Activated naive CD8-positive, alpha-beta T cell treated with anti-CD3 and anti-CD28 coated beads for 36 hours (primary cell): ENCODE data around the gene NCS1. TPM values are rescaled to one million over a fixed set of nuclear protein-coding genes. Genes with fewer than 3 reads are reported as not detected.

ENCODE experiments used
- DNase-seq: peaks from one replicate; pipeline ENCODE4 v3.0.0; 2021
- H3K27ac Mint-ChIP-seq: one replicate; pipeline ENCODE4 v1.8.0; 2022; ENCODE audit warnings: mild to moderate bottlenecking, moderate library complexity, mixed read lengths
- H3K27me3 Mint-ChIP-seq: one replicate; pipeline ENCODE4 v1.8.0; 2022; ENCODE audit warnings: mild to moderate bottlenecking, mixed read lengths
- H3K36me3 Mint-ChIP-seq: one replicate; pipeline ENCODE4 v1.8.0; 2021; ENCODE audit warnings: mild to moderate bottlenecking, mixed read lengths
- H3K4me1 Mint-ChIP-seq: one replicate; pipeline ENCODE4 v1.8.0; 2021; ENCODE audit warnings: mixed read lengths
- H3K4me3 Mint-ChIP-seq: one replicate; pipeline ENCODE4 v1.8.0; 2022; ENCODE audit warnings: mild to moderate bottlenecking, moderate library complexity, mixed read lengths
- H3K9me3 Mint-ChIP-seq: one replicate; pipeline ENCODE4 v1.8.0; 2022; ENCODE audit warnings: mixed read lengths
- total RNA-seq, 2 experiments: library from RNA; stranded (reverse); gene quantifications; one replicate each; pipeline ENCODE4 v1.2.3, GENCODE V29; 2021

The NCS1 gene
- total RNA-seq, 2 experiments from 2014 or later, result 10.5 to 11.9 TPM

- Mint-ChIP-seq H3K27me3 (peaks cover 30% of the 10 kb centered on the region), H3K4me1 (peaks cover 56% of the 10 kb centered on the region)
- DNase-seq, result no peak
Measured at GRCh38 chr9:130142056-130142455, 30.1 kb upstream of the NCS1 start.

GRCh38 chr9:130142641-130143040 lies 29.6 kb upstream of the NCS1 start:
- peaks cover 34% of the 10 kb centered on the region for H3K27me3 Mint-ChIP-seq
- peaks cover 59% of the 10 kb centered on the region for H3K4me1 Mint-ChIP-seq
- peaks cover 10% of the 10 kb centered on the region for H3K36me3 Mint-ChIP-seq
- H3K4me3 Mint-ChIP-seq, result no peak overlapping the region
- H3K27ac Mint-ChIP-seq, result no peak overlapping the region
- no peaks in the 10 kb centered on the region for H3K9me3 Mint-ChIP-seq
- DNase-seq, result no peak

More at GRCh38 chr9:130142056-130142455, 30.1 kb upstream of the NCS1 start:
- Mint-ChIP-seq H3K9me3 (no peaks in the 10 kb centered on the region), H3K27ac (no peak overlapping the region), H3K36me3 (peaks cover 16% of the 10 kb centered on the region), H3K4me3 (no peak overlapping the region)

DNA sequence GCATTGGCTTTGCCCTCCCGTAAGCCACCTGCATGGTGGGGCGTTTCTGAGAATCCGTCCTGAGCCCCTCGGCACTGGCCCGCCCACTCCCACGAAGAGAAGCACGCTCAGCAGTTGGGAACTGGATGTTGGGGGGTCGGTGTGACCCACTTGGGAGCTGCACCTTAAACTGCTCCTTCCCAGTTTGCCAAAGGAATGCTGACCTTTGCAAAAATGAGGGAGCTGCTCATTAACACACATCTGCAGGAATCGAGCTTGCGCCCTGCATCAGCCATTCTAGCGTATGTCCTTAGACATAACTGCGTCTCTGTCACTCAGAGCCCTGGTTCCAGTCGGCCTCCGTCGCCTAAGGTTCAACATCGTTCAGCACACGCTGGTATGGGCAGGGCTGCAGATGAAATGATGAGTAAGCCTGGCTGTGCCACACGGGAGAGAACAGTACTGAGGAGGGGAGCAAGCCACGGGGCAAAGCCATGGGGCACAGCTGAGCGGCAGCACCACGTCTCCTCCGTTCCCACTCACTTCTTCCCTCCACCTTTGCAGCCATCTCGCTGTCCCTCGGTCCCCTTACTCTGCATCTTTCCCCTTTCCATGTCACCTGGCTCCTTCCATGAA lies 28.8 kb upstream of the NCS1 start:
- peaks cover 4% of the 10 kb centered on the region for H3K36me3 Mint-ChIP-seq
- H3K4me3 Mint-ChIP-seq, result peak overlapping the region; percentile 58
- peaks cover 39% of the 10 kb centered on the region for H3K27me3 Mint-ChIP-seq
- H3K4me1 Mint-ChIP-seq, result peaks cover 52% of the 10 kb centered on the region
- DNase-seq, result no peak
- H3K27ac Mint-ChIP-seq, result no peak overlapping the region
- H3K9me3 Mint-ChIP-seq, result no peaks in the 10 kb centered on the region

GRCh38 chr9:130143958-130144366 lies 28.2 kb upstream of the NCS1 start:
- H3K36me3 Mint-ChIP-seq, result no peaks in the 10 kb centered on the region
- H3K27me3 Mint-ChIP-seq, result peaks cover 39% of the 10 kb centered on the region
- peaks cover 46% of the 10 kb centered on the region for H3K4me1 Mint-ChIP-seq
- no peaks in the 10 kb centered on the region for H3K9me3 Mint-ChIP-seq
- H3K4me3 Mint-ChIP-seq, result peak overlapping the region; percentile 58
- no peak overlapping the region for H3K27ac Mint-ChIP-seq
- no peak for DNase-seq

DNA sequence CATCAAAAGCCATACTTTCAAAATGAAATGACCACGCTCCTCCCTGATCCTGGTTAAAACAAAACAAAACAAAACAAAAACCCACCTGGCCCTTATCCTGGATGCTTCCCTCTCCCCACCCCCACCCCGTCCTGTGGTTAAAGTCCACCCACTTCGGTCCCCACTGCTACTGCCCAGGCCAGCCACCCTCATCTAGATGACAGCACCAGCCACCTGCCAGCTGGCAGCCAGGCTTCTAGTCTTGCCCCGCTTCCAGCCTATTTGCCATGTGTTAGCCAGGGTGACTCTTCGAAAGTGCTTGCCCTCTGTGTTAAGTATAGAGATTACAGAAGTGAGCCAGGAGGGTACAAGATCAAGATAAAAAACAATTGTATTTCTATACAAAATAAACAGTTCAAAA lies 27.5 kb upstream of the NCS1 start:
- H3K9me3 Mint-ChIP-seq, result no peaks in the 10 kb centered on the region
- no peaks in the 10 kb centered on the region for H3K36me3 Mint-ChIP-seq
- peaks cover 39% of the 10 kb centered on the region for H3K4me1 Mint-ChIP-seq
- H3K4me3 Mint-ChIP-seq, result no peak overlapping the region
- DNase-seq, result no peak
- H3K27me3 Mint-ChIP-seq, result peaks cover 39% of the 10 kb centered on the region
- H3K27ac Mint-ChIP-seq, result no peak overlapping the region

GRCh38 chr9:130145658-130146057 lies 26.5 kb upstream of the NCS1 start:
- Mint-ChIP-seq H3K27me3 (peaks cover 39% of the 10 kb centered on the region), H3K4me1 (peaks cover 29% of the 10 kb centered on the region), H3K27ac (no peak overlapping the region), H3K36me3 (no peaks in the 10 kb centered on the region), H3K4me3 (no peak overlapping the region), H3K9me3 (no peaks in the 10 kb centered on the region)
- DNase-seq, result no peak

GRCh38 chr9:130147198-130147597 lies 25.0 kb upstream of the NCS1 start:
- Mint-ChIP-seq H3K27me3 (peaks cover 39% of the 10 kb centered on the region), H3K4me3 (no peak overlapping the region), H3K4me1 (peaks cover 20% of the 10 kb centered on the region), H3K36me3 (no peaks in the 10 kb centered on the region), H3K27ac (no peak overlapping the region), H3K9me3 (no peaks in the 10 kb centered on the region)
- no peak for DNase-seq

DNA sequence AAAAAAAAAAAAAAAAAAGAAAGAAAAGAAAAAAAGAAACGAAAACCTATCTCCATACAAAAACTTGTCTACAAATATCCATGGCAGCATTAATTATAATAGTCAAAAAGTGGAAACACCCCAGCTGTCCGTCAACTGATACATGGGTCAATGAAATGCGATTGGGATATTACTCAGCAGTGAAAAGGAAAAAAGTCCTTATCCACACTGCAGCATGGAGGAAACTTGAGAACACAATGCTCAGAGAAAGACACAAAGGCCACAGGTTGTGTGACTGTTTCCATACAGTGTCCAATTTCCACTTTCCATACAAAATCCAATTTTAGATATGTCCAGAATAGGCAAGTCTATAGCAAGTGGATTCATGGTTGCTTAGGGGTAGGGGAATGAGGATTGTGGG lies 24.3 kb upstream of the NCS1 start:
- Mint-ChIP-seq H3K4me1 (peaks cover 15% of the 10 kb centered on the region), H3K27me3 (peaks cover 39% of the 10 kb centered on the region), H3K4me3 (no peak overlapping the region), H3K36me3 (no peaks in the 10 kb centered on the region), H3K9me3 (no peaks in the 10 kb centered on the region), H3K27ac (no peak overlapping the region)
- no peak for DNase-seq

GRCh38 chr9:130149031-130149430 lies 23.2 kb upstream of the NCS1 start:
- Mint-ChIP-seq H3K4me1 (peaks cover 9% of the 10 kb centered on the region), H3K36me3 (no peaks in the 10 kb centered on the region), H3K27ac (no peak overlapping the region)

DNA sequence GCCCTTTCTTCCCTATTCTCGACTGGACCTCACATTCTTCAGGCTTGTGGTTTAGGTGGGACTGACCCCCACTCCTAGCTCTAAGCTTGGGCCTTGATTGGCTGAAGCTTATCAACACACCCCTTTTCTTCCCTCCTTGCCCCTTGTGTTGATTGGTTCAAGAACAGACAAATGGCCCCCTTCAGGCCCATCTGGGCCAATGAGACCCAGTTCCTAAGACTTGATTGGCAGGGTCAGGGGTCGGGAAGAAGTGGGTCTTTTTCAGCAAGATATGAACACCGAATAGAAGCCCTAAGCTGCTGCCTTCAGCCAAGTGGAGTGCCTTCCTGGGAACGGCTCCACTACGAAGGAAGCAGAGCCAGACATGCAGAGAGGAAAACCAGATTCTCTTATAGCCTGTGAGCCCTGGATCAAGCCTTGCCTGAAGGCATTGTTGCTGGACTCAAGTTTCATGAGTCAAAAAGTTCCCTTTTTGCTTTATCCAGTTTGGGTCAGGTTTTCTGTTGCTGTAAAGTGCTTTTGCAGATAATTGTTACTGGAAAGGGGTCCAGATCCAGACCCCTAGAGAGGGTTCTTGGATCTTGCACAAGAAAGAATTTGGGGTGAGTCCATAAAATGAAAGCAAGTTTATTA lies 22.4 kb upstream of the NCS1 start:
- no peaks in the 10 kb centered on the region for H3K9me3 Mint-ChIP-seq
- peaks cover 4% of the 10 kb centered on the region for H3K4me1 Mint-ChIP-seq
- H3K4me3 Mint-ChIP-seq, result no peak overlapping the region
- peaks cover 26% of the 10 kb centered on the region for H3K27me3 Mint-ChIP-seq
- H3K36me3 Mint-ChIP-seq, result no peaks in the 10 kb centered on the region
- H3K27ac Mint-ChIP-seq, result no peak overlapping the region
- DNase-seq, result no peak

More at GRCh38 chr9:130149031-130149430, 23.2 kb upstream of the NCS1 start:
- Mint-ChIP-seq H3K4me3 (no peak overlapping the region), H3K9me3 (no peaks in the 10 kb centered on the region), H3K27me3 (peaks cover 32% of the 10 kb centered on the region)
- no peak for DNase-seq

GRCh38 chr9:130150779-130151382 lies 21.3 kb upstream of the NCS1 start:
- H3K4me3 Mint-ChIP-seq, result no peak overlapping the region
- DNase-seq, result no peak
- H3K9me3 Mint-ChIP-seq, result no peaks in the 10 kb centered on the region
- H3K4me1 Mint-ChIP-seq, result peaks cover 3% of the 10 kb centered on the region
- H3K36me3 Mint-ChIP-seq, result no peaks in the 10 kb centered on the region
- peaks cover 18% of the 10 kb centered on the region for H3K27me3 Mint-ChIP-seq
- no peak overlapping the region for H3K27ac Mint-ChIP-seq

DNA sequence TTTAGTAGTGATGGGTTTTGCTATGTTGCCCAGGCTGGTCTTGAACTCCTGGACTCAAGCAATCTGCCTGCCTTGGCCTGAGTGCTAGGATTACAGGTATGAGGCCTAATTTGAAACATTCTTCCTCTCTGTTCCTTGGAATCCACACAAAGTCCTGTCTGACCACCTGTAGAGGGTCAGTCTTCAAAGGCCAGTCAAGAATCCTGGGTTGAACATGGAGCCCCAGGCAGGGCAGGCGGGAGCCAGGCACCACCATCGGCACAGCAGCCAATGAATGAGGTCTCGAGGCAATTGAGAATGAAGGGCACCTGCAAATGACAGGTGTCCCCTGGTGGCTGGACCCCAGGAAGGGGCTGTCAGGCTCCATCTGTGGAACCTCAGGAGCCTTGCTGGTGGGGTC lies 17.4 kb upstream of the NCS1 start:
- H3K36me3 Mint-ChIP-seq, result no peaks in the 10 kb centered on the region
- H3K4me1 Mint-ChIP-seq, result no peaks in the 10 kb centered on the region
- H3K9me3 Mint-ChIP-seq, result no peaks in the 10 kb centered on the region
- no peak for DNase-seq
- H3K27ac Mint-ChIP-seq, result no peak overlapping the region
- H3K4me3 Mint-ChIP-seq, result no peak overlapping the region
- H3K27me3 Mint-ChIP-seq, result no peaks in the 10 kb centered on the region

DNA sequence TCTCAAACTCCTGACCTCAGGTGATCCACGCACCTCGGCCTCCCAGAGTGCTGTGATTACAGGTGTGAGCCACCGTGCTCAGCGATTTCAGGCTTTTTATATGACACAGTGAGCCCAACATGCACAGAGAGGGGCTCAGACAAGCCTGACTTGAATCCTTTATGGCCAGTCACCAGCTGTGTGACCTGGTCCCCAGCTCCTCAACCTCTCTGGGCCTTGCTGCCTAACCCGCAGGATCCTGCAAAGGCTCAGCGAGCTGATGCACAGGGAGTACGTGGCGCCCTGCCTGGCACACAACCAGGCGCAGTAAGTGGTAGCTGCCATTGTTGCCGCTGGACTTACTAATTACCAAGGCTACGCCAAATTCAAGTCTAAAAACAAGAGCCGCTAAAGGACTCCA lies 16.6 kb upstream of the NCS1 start:
- Mint-ChIP-seq H3K27me3 (no peaks in the 10 kb centered on the region), H3K4me3 (no peak overlapping the region), H3K9me3 (no peaks in the 10 kb centered on the region), H3K36me3 (no peaks in the 10 kb centered on the region), H3K4me1 (no peaks in the 10 kb centered on the region), H3K27ac (no peak overlapping the region)
- DNase-seq, result no peak

- H3K27ac Mint-ChIP-seq, result no peak overlapping the region
- H3K27me3 Mint-ChIP-seq, result no peaks in the 10 kb centered on the region
- no peaks in the 10 kb centered on the region for H3K9me3 Mint-ChIP-seq
- H3K4me1 Mint-ChIP-seq, result no peaks in the 10 kb centered on the region
- no peaks in the 10 kb centered on the region for H3K36me3 Mint-ChIP-seq
- H3K4me3 Mint-ChIP-seq, result no peak overlapping the region
- no peak for DNase-seq
Measured at GRCh38 chr9:130156672-130157071, 15.5 kb upstream of the NCS1 start.

DNA sequence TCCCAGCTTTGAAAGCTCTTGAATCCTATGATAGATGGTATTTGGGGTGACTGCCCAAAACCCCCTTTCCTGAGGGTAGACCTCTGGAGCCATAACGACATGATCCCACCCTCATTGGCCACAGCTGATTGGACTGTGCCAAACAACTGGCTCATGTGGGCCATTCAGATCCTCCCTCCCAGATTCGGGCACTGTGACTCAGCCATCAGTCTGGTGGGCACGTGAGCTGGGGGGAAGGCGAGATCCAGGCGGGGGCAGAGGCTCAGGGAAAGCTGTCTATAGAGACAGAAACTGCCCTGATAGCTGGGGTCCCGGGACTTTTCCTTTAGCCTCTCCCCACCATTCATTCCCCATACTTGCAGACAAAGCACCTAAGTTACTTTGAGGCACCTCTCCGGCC lies 15.1 kb upstream of the NCS1 start:
- no peak overlapping the region for H3K27ac Mint-ChIP-seq
- no peak for DNase-seq
- H3K4me3 Mint-ChIP-seq, result no peak overlapping the region
- no peaks in the 10 kb centered on the region for H3K9me3 Mint-ChIP-seq
- no peaks in the 10 kb centered on the region for H3K36me3 Mint-ChIP-seq
- H3K27me3 Mint-ChIP-seq, result no peaks in the 10 kb centered on the region
- H3K4me1 Mint-ChIP-seq, result no peaks in the 10 kb centered on the region

GRCh38 chr9:130158001-130158400 lies 14.2 kb upstream of the NCS1 start:
- no peaks in the 10 kb centered on the region for H3K4me1 Mint-ChIP-seq
- no peaks in the 10 kb centered on the region for H3K9me3 Mint-ChIP-seq

More at GRCh38 chr9:130158001-130158400, 14.2 kb upstream of the NCS1 start:
- Mint-ChIP-seq H3K4me3 (no peak overlapping the region), H3K27me3 (no peaks in the 10 kb centered on the region), H3K36me3 (no peaks in the 10 kb centered on the region), H3K27ac (no peak overlapping the region)
- no peak for DNase-seq
